T-helper 1 cell (primary cell): ENCODE data around the gene NF1.
"Not testable (repeated sequence)": the region's sequence is repeated elsewhere in the genome, so short reads cannot be mapped to it uniquely, and the experiment has no call there.

Source experiments
- DNase-seq, 5 donors: peaks; one replicate each; pipeline ENCODE4 v3.0.0-alpha.2; 2012 to 2020

NF1 gene

GRCh38 chr17:31254654-31255053 is 159.9 kb downstream of the NF1 start:
- no peak for DNase-seq

GRCh38 chr17:31256936-31257335 is 162.2 kb downstream of the NF1 start:
- DNase-seq: no peak

- DNase-seq: no peak
Observed at GRCh38 chr17:31260151-31260550, 165.4 kb downstream of the NF1 start.

- DNase-seq: no peak
Observed at GRCh38 chr17:31261601-31262000, 166.8 kb downstream of the NF1 start.

GRCh38 chr17:31262923-31263322 is 168.1 kb downstream of the NF1 start:
- not testable (repeated sequence) for DNase-seq

GRCh38 chr17:31266042-31266441 is 171.3 kb downstream of the NF1 start:
- peak in 1 of 5 donors; percentile 3 for DNase-seq

GRCh38 chr17:31269036-31269577 is 174.3 kb downstream of the NF1 start:
- no peak for DNase-seq

GRCh38 chr17:31269578-31269983 is 174.8 kb downstream of the NF1 start:
- no peak for DNase-seq

GRCh38 chr17:31272236-31272635 is 177.5 kb downstream of the NF1 start:
- DNase-seq: no peak

- DNase-seq: no peak
Observed at GRCh38 chr17:31272803-31273202, 178.0 kb downstream of the NF1 start.

- no peak for DNase-seq
Observed at GRCh38 chr17:31273516-31273915, 178.7 kb downstream of the NF1 start.

GRCh38 chr17:31274252-31274651 is 179.5 kb downstream of the NF1 start:
- DNase-seq: no peak

GRCh38 chr17:31275116-31275515 is 180.3 kb downstream of the NF1 start:
- no peak for DNase-seq

- no peak for DNase-seq
Observed at GRCh38 chr17:31279401-31279800, 184.6 kb downstream of the NF1 start.

GRCh38 chr17:31281061-31281460 is 186.3 kb downstream of the NF1 start:
- DNase-seq: no peak

GRCh38 chr17:31283841-31284240 is 189.1 kb downstream of the NF1 start:
- DNase-seq: no peak

GRCh38 chr17:31286587-31286986 is 191.8 kb downstream of the NF1 start:
- DNase-seq: no peak

GRCh38 chr17:31287932-31288331 is 193.2 kb downstream of the NF1 start:
- DNase-seq: not testable (repeated sequence)

- no peak for DNase-seq
Observed at GRCh38 chr17:31289790-31290189, 195.0 kb downstream of the NF1 start.

- DNase-seq: no peak
Observed at GRCh38 chr17:31291820-31292219, 197.0 kb downstream of the NF1 start.

GRCh38 chr17:31293581-31293980 is 198.8 kb downstream of the NF1 start:
- no peak for DNase-seq

- no peak for DNase-seq
Observed at GRCh38 chr17:31294231-31294630, 199.5 kb downstream of the NF1 start.

- DNase-seq: no peak
Observed at GRCh38 chr17:31294820-31295488, 200.2 kb downstream of the NF1 start.

- no peak for DNase-seq
Observed at GRCh38 chr17:31295489-31295871, 200.7 kb downstream of the NF1 start.

- no peak for DNase-seq
Observed at GRCh38 chr17:31296142-31296541, 201.4 kb downstream of the NF1 start.
